Mesenchymal stem cell (in vitro differentiated cells and primary cell): ENCODE results near the gene SLC12A7.

ENCODE experiments used
- DNase-seq: peaks from one replicate; pipeline ENCODE4 v3.0.0-alpha.2; 2013
- H2AFZ ChIP-seq: one replicate; pipeline ENCODE4 v1.6.1; 2013; ENCODE audit warnings: low read depth, mild to moderate bottlenecking, control low read depth, inconsistent platforms, low read length, moderate library complexity
- H2AK5ac ChIP-seq: 2 replicates; pipeline ENCODE4 v1.6.1; 2013; ENCODE audit warnings: low read length, moderate library complexity, mild to moderate bottlenecking, inconsistent platforms; ENCODE audit not compliant: severe bottlenecking
- H2BK120ac ChIP-seq: one replicate; pipeline ENCODE4 v1.6.1; 2013; ENCODE audit warnings: low read depth, mild to moderate bottlenecking, inconsistent platforms, low read length, moderate library complexity
- H2BK12ac ChIP-seq, 2 experiments: one replicate each; pipeline ENCODE4 v1.6.1; 2013; ENCODE audit warnings: inconsistent platforms in 2 of 2, low read length in 2 of 2, mild to moderate bottlenecking in 2 of 2, moderate library complexity in 2 of 2, control low read depth in 1 of 2
- H2BK15ac ChIP-seq: one replicate; pipeline ENCODE4 v1.6.1; 2013; ENCODE audit warnings: mild to moderate bottlenecking, low read depth, inconsistent platforms; ENCODE audit not compliant: poor library complexity, severe bottlenecking
- H2BK5ac ChIP-seq: 2 replicates; pipeline ENCODE4 v1.6.1; 2013; ENCODE audit warnings: low read depth, mild to moderate bottlenecking, low read length, control low read depth, inconsistent platforms; ENCODE audit not compliant: poor library complexity, severe bottlenecking
- H3K14ac ChIP-seq, 2 experiments: one replicate each; pipeline ENCODE4 v1.6.1; 2013; ENCODE audit warnings: inconsistent platforms in 2 of 2, low read length in 2 of 2, control low read depth in 1 of 2, mild to moderate bottlenecking in 1 of 2, moderate library complexity in 1 of 2
- H3K18ac ChIP-seq, 2 experiments: one replicate each; pipeline ENCODE4 v1.6.1; 2013; ENCODE audit warnings: inconsistent platforms in 2 of 2, low read length in 2 of 2, control low read depth in 1 of 2, low read depth in 1 of 2, mild to moderate bottlenecking in 1 of 2
- H3K23ac ChIP-seq, 2 experiments: one replicate each; pipeline ENCODE4 v1.6.1; 2013; ENCODE audit warnings: inconsistent platforms in 2 of 2, low read length in 2 of 2, mild to moderate bottlenecking in 2 of 2, moderate library complexity in 2 of 2, control low read depth in 1 of 2
- H3K27ac ChIP-seq: 2 replicates; pipeline ENCODE4 v1.5.1; 2013; ENCODE audit warnings: mild to moderate bottlenecking, moderate library complexity, low read length, control low read depth, inconsistent platforms; ENCODE audit not compliant: poor library complexity, severe bottlenecking
- H3K27me3 ChIP-seq, 2 experiments: 2 replicates each; pipeline versions ENCODE4 v1.6.1 to v1.7.0; 2013; ENCODE audit warnings: low read length in 2 of 2, mild to moderate bottlenecking in 2 of 2, moderate library complexity in 2 of 2, control low read depth in 1 of 2, inconsistent platforms in 1 of 2; ENCODE audit not compliant: control insufficient read depth in 1 of 2, insufficient read depth in 1 of 2
- H3K36me3 ChIP-seq, 2 experiments: 2 replicates each; pipeline versions ENCODE4 v1.6.1 to v1.7.0; 2013; ENCODE audit warnings: low read length in 2 of 2, control low read depth in 1 of 2, inconsistent platforms in 1 of 2, low read depth in 1 of 2, mild to moderate bottlenecking in 1 of 2; ENCODE audit not compliant: insufficient read depth in 2 of 2, control insufficient read depth in 1 of 2
- H3K4ac ChIP-seq, 2 experiments: one replicate each; pipeline ENCODE4 v1.6.1; 2013; ENCODE audit warnings: inconsistent platforms in 2 of 2, low read length in 2 of 2, mild to moderate bottlenecking in 2 of 2, moderate library complexity in 2 of 2, control low read depth in 1 of 2, low read depth in 1 of 2
- H3K4me1 ChIP-seq: 2 replicates; pipeline ENCODE4 v1.6.1; 2013; ENCODE audit warnings: low read depth, low read length, control low read depth; ENCODE audit not compliant: control insufficient read depth, insufficient read depth
- H3K4me2 ChIP-seq: 2 replicates; pipeline ENCODE4 v1.6.1; 2013; ENCODE audit warnings: low read length, mild to moderate bottlenecking, inconsistent platforms; ENCODE audit not compliant: poor library complexity, severe bottlenecking
- H3K4me3 ChIP-seq, 2 experiments: 2 replicates each; pipeline versions ENCODE4 v1.5.1 to v1.7.0; 2013; ENCODE audit warnings: low read length in 2 of 2, mild to moderate bottlenecking in 2 of 2, control low read depth in 1 of 2, low read depth in 1 of 2; ENCODE audit not compliant: insufficient read depth in 1 of 2
- H3K79me1 ChIP-seq: replicated peaks from 2 replicates; pipeline ENCODE4 v1.6.1; 2013; ENCODE audit warnings: mild to moderate bottlenecking, control low read depth, low read length, inconsistent platforms; ENCODE audit not compliant: poor library complexity, severe bottlenecking
- H3K9ac ChIP-seq: 2 replicates; pipeline ENCODE4 v1.7.0; 2013; ENCODE audit warnings: mild to moderate bottlenecking, low read length, moderate library complexity
- H3K9me3 ChIP-seq: 2 replicates; pipeline ENCODE4 v1.7.0; 2013; ENCODE audit warnings: mild to moderate bottlenecking, low read length; ENCODE audit not compliant: control insufficient read depth
- H4K8ac ChIP-seq: one replicate; pipeline ENCODE4 v1.6.1; 2013; ENCODE audit warnings: inconsistent platforms, mild to moderate bottlenecking, low read length, moderate library complexity
- H4K91ac ChIP-seq: one replicate; pipeline ENCODE4 v1.6.1; 2013; ENCODE audit warnings: mild to moderate bottlenecking, low read length, inconsistent platforms
- WGBS: methylation state at CpG from one replicate; pipeline ENCODE4 v1.1.7; 2013; ENCODE audit warnings: mixed read lengths; 5-methylcytosine and 5-hydroxymethylcytosine counted together

SLC12A7 gene

GRCh38 chr5:1086871-1087270, 25.0 kb downstream of the SLC12A7 start:
- H3K9me3 ChIP-seq: no peaks in the 10 kb centered on the region
- no peak overlapping the region for H3K18ac ChIP-seq
- DNase-seq: no peak
- no peak overlapping the region for H2BK15ac ChIP-seq
- no peak overlapping the region for H2BK5ac ChIP-seq
- no peak overlapping the region for H2BK120ac ChIP-seq
- no peak overlapping the region for H2AK5ac ChIP-seq
- WGBS: 97% methylated on average over 31 of the region's 31 CpGs
- no peak overlapping the region for H3K23ac ChIP-seq
- H4K8ac ChIP-seq: no peak overlapping the region
- H3K79me1 ChIP-seq: no peaks in the 10 kb centered on the region
- peaks cover 4% of the 10 kb centered on the region for H3K4me1 ChIP-seq
- no peak overlapping the region for H4K91ac ChIP-seq
- H3K4me3 ChIP-seq: no peak overlapping the region
- H3K9ac ChIP-seq: no peak overlapping the region
- H3K36me3 ChIP-seq: peaks cover 17 to 19% of the 10 kb centered on the region in 2 experiments
- no peaks in the 10 kb centered on the region for H3K27me3 ChIP-seq
- H3K4ac ChIP-seq: no peak overlapping the region
- H2AFZ ChIP-seq: no peak overlapping the region
- H3K27ac ChIP-seq: no peak overlapping the region
- H2BK12ac ChIP-seq: no peak overlapping the region
- no peak overlapping the region for H3K4me2 ChIP-seq
- H3K14ac ChIP-seq: no peak overlapping the region

GRCh38 chr5:1086137-1086536, 25.7 kb downstream of the SLC12A7 start:
- Histone ChIP-seq H3K4me3 (no peak overlapping the region), H3K4me2 (no peak overlapping the region), H3K23ac (no peak overlapping the region), H3K27me3 (no peaks in the 10 kb centered on the region), H3K9me3 (no peaks in the 10 kb centered on the region), H2AK5ac (no peak overlapping the region), H2BK120ac (no peak overlapping the region), H3K9ac (no peak overlapping the region), H2BK5ac (no peak overlapping the region), H3K79me1 (no peaks in the 10 kb centered on the region), H3K27ac (no peak overlapping the region), H3K4me1 (peaks cover 4% of the 10 kb centered on the region), H2BK15ac (no peak overlapping the region), H4K91ac (no peak overlapping the region), H3K4ac (no peak overlapping the region), H2AFZ (no peak overlapping the region), H3K14ac (no peak overlapping the region), H2BK12ac (no peak overlapping the region), H3K36me3 (peaks cover 14 to 20% of the 10 kb centered on the region in 2 experiments), H4K8ac (no peak overlapping the region), H3K18ac (no peak overlapping the region)
- no peak for DNase-seq
- 91% methylated on average over 11 of the region's 11 CpGs for WGBS

- H3K27ac ChIP-seq: no peak overlapping the region
- no peak overlapping the region for H2BK120ac ChIP-seq
- H3K36me3 ChIP-seq: peaks cover 14 to 23% of the 10 kb centered on the region in 2 experiments
- H2AFZ ChIP-seq: no peak overlapping the region
- no peak overlapping the region for H2BK15ac ChIP-seq
- H3K27me3 ChIP-seq: no peaks in the 10 kb centered on the region
- H3K4ac ChIP-seq: no peak overlapping the region
- H3K9ac ChIP-seq: no peak overlapping the region
- WGBS: 96% methylated on average over 39 of the region's 39 CpGs
- no peak overlapping the region for H4K8ac ChIP-seq
- H2BK12ac ChIP-seq: no peak overlapping the region
- no peaks in the 10 kb centered on the region for H3K79me1 ChIP-seq
- H3K23ac ChIP-seq: no peak overlapping the region
- no peak overlapping the region for H2BK5ac ChIP-seq
- H3K4me3 ChIP-seq: no peak overlapping the region
- peak overlapping the region; percentile 47 for H4K91ac ChIP-seq
- H3K14ac ChIP-seq: no peak overlapping the region
- no peaks in the 10 kb centered on the region for H3K9me3 ChIP-seq
- H3K18ac ChIP-seq: no peak overlapping the region
- H3K4me1 ChIP-seq: peaks cover 2% of the 10 kb centered on the region
- H3K4me2 ChIP-seq: no peak overlapping the region
- DNase-seq: no peak
- no peak overlapping the region for H2AK5ac ChIP-seq
These were observed 26.5 kb downstream of the SLC12A7 start for GRCh38 chr5:1085391-1085790.

GRCh38 chr5:1083823-1084605, 27.8 kb downstream of the SLC12A7 start:
- Histone ChIP-seq H2AK5ac (no peak overlapping the region), H3K4me3 (no peak overlapping the region), H3K14ac (no peak overlapping the region), H3K9me3 (no peaks in the 10 kb centered on the region), H4K8ac (no peak overlapping the region), H2BK120ac (no peak overlapping the region), H3K79me1 (no peaks in the 10 kb centered on the region), H3K18ac (no peak overlapping the region), H3K27ac (no peak overlapping the region), H2BK12ac (no peak overlapping the region), H2BK5ac (no peak overlapping the region), H3K23ac (no peak overlapping the region), H3K4me1 (peaks cover 2% of the 10 kb centered on the region), H3K4me2 (no peak overlapping the region), H2BK15ac (no peak overlapping the region), H3K4ac (no peak overlapping the region), H3K27me3 (no peaks in the 10 kb centered on the region), H4K91ac (peak overlapping the region; percentile 18), H3K36me3 (peaks cover 14 to 26% of the 10 kb centered on the region in 2 experiments), H2AFZ (no peak overlapping the region), H3K9ac (no peak overlapping the region)
- WGBS: 95% methylated on average over 57 of the region's 57 CpGs
- no peak for DNase-seq
